Stimulated activated CD8-positive, alpha-beta memory T cell treated with anti-CD3 and anti-CD28 coated beads, Interleukin-2, amount 100 ng/mL, for 48 hours (primary cell): Measurements from ENCODE around the gene PSAPL1.

Source experiments
- DNase-seq, 2 donors: peaks; one replicate each; pipeline ENCODE4 v3.0.0-alpha.2; 2020; ENCODE audit warnings: low read depth in 2 of 2

PSAPL1 gene

GRCh38 chr4:7430965-7431695 is 3.6 kb downstream of the PSAPL1 start:
- DNase-seq, result no peak

DNA sequence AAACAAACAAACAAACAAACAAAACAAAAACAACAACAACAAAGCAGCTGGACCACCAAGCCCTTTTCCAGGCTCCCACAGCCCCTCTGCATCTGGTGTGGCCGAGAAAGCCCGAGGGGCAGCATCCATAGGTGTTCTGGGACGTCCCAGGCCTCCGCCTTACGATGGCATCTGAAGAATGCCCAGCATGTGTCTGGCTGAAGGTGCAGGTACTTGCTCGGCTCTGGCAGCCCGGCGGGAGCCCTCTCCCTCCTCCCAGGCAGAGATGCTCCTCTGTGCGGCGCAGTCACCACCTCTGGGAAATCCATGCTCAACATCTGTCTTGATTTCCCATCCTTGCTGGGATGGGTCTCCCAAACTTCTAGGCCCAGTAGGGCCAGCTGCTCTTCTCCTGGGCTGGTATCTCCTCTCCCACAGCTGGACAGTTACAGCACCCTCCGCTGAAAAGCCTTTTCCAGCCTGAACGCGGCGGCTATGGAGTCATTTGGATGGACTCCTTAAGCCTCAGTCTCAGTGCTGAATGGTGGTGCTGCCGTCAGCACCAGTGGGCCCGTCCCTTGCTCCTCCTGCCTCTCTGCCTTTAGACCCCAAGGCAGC is 4.3 kb downstream of the PSAPL1 start:
- no peak for DNase-seq

GRCh38 chr4:7429601-7430078 is 5.1 kb downstream of the PSAPL1 start:
- DNase-seq, result no peak

DNA sequence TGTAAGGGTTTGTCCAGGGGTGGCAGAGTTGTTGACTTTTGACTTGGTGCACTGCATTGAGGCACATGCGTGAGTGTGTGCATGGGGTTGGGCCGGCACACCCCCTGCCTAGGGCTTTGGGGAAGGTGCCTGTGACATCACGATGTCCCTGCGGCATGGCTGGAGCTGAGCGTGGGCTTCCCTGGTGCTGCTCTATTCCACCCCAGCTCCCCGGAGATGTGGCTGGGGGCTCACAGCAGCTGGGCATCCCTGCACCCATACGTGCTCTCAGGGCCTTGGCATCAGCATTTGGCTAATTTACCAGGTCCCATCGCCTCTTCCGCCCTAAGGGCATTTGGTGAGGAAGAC is 5.7 kb downstream of the PSAPL1 start:
- DNase-seq, result no peak

DNA sequence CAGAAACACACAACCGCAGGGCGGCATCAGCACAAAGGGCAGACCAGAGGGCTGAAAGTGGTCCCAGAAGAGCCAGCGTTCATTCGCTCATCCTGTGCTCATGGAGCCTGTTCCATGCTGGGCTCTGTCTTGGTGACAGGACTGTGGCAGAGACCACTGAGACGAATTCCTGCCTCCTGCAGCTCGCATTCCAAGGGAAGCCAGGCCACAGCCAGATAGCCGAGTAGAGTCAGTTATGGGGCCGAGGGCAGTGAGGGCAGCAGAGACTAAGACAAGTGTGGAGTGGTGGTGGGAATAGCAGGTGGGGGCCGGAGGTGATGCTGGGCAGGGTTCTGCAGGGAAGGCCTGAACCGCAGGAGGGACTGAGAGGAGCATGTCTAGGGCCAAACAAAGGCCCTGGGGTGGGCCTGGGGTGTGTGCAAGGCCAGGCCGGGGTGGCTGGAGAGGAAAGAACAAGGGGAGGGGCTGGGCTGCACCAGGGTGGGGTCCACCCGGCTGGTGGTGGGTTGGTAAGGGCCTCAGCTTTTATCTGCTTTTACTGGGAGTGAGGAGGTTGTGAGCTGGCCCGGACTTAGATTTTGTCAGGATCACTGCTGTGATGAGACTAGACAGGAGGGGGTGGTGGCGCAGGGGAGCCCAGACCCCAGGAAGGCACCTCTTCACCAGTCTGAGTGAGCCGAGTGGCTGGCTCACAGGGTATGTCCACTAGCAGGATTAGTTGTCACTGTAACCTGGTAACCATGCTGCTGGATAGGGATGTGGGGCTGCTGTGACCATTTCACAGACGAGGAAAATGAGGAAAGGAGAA is 6.3 kb downstream of the PSAPL1 start:
- no peak for DNase-seq

GRCh38 chr4:7427831-7428260 is 6.9 kb downstream of the PSAPL1 start:
- DNase-seq, result no peak

DNA sequence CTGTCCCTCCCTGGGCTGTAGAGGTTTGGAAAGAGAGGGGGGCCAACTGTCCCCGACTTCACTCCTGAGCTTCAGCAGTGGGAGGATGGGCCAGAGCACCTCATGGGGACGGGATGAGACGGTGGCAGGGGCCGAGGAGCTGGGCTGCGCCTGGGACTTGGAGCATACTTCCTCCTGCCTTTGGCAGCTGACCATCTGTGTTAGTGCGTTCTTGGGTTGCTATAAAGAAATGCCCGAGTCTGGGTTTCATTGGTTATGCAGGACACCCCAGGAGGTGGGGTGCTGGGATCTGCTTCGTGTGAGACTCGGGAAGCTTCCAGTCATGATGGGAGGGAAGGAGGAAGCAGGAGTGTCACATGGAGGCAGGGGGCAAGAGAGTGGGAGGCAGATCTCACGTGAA is 7.4 kb downstream of the PSAPL1 start:
- no peak for DNase-seq

DNA sequence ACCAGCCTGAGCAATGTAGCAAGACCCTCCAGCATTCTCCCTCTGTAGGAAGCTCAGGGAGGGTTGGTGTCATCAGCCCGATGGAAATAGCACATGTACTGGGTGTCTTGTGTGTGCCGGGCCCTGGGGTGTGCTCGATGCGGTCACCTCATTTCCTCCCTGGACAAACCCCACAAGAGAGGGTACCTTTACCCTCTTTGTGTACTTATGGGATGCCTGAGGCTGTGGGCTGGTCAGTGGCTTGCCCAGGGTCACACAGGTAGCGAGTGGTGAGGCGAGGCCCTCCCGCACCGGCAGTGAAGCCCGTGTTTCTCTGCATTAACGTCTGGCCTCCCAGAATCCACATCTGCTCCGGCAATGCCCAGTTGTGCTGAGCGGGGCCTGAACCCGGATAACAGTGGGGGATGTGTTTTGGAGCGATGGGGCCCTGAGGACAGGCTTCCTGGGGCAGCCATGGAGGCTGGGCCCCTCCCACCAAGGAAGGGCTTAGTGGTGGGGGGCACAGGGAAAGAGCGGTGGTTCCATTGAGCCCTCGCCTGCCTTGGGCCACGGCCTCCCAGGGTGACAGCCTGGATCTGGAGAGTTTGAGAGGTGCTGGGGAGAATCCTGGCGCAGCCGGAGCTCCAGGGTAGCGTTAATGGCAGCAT is 8.1 kb downstream of the PSAPL1 start:
- DNase-seq, result no peak

- DNase-seq, result no peak
Observed at GRCh38 chr4:7425591-7426468, 8.9 kb downstream of the PSAPL1 start.

- no peak for DNase-seq
Observed at GRCh38 chr4:7425124-7425523, 9.6 kb downstream of the PSAPL1 start.

- DNase-seq, result no peak
Observed at GRCh38 chr4:7424553-7425111, 10.1 kb downstream of the PSAPL1 start.

DNA sequence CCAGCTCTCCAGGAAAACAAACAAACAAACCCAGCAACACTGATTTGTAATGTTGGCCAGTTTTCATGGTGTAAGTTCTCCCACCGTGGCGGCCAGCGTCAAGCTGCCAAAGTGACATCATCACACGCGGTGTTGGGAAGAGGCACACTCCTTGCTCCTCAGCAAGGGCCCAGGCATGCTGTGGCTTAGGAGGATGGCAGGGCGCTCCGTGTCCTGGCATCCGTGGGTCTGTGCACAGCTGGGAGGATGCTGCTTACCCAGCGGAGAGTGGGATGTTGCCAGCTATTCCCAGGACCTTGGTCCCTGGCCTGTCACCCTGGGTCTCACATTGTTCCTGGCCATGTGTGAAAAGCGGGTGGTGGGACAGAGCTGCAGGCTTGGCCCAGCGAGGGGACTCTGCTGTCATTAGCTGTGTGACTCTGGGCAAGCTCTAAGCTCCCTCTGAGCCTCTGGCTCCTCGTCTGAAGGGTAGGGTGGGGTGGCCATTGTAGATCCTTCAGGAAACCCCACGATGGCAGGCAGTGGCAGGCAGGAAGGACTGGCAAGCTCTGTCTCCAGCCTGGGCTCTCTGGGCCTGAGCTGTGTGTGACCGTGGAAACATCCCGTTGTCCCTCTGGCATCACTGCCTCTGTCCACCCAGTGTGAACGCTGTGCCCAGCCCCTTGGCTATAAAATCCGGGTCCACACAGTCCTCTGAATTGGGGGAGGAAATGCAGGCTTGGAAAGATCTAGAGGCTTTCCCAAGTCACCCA is 10.8 kb downstream of the PSAPL1 start:
- DNase-seq, result no peak

- no peak for DNase-seq
Observed at GRCh38 chr4:7423391-7423790, 11.3 kb downstream of the PSAPL1 start.

GRCh38 chr4:7422898-7423180 is 11.9 kb downstream of the PSAPL1 start:
- DNase-seq, result no peak

DNA sequence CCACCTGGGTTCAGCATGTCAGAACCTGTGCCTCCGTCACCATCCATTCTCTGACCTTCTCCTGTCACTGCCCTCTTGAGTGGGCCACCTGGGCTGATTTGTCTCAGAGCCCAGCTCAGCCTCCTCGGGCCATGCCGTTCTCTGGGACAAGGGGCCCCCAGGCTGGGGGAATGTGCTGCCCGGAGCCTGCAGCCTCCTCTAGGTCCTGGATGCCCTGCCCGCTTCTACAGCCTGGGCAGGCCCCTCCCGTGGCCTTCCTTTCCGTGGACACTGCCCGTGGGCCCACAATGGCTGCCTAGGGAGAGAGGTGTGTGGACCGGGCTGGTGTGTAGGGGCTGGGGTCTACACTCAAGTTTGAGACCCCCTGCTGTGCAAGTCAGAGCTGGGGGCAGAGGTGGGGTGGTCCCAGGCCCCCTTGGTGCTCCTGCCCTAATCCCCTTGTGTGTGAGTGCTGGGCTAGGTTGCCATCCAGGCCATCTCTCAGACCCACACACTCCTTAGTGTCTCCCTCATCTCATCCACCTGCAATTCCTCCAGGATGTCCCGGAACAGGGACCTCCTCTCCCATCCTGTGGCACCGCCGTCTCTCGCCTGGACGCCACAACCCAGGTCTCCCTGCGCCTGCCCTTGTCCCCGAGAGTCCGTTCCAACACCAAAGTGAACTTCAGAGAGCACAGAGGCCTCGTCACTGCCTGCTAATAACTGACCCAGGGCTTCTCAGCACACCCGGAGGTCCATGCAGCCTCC is 12.4 kb downstream of the PSAPL1 start:
- DNase-seq, result no peak

DNA sequence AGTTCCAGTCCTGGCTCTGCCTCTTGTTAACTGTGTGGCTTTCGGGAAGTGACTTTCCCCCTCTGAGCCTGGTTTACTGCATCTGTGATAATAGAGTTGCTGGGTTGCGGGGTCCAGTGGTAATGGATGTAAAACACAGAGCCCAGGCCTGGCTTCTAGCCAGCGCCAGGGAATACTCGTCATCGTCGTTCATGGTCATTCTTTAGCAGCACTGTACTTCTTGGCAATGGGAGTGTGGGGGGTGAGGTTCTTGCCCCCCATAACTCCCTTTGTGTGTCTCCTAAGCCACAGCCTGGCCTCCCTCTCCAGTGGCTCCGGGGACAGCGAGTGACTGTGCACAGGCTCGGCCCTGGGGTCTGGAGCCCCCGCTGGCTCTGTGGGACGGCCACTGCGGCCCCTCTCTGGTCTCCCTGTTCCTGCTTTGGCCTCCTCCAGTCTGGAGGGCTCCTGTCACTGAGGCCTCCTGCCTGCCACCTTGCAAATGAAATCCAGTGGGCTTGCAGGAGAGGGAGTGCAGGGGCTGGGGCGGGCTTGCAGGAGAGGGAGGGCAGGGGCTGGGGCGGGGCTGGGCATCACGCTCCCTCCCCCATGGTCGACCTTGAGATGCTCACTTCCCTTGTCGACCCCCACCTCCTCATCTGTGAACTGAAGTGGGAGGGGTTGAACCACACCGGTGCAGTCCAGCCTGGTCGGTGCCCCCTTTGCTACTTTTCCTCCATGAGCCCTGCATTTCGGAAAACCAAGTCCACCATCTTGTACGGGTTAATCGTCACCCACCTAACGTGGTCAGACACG is 13.2 kb downstream of the PSAPL1 start:
- DNase-seq, result no peak

- no peak for DNase-seq
Observed at GRCh38 chr4:7420661-7421040, 14.1 kb downstream of the PSAPL1 start.

GRCh38 chr4:7419961-7420660 is 14.6 kb downstream of the PSAPL1 start:
- DNase-seq, result no peak
